KMS-11 (cell line): ENCODE results near the gene CFAP92.

ENCODE experiments used
- H2AFZ ChIP-seq: fragments of 200-600 bp; sonication (generic); 2 replicates; pipeline ENCODE4 v1.6.1; 2016; ENCODE audit warnings: antibody characterized with exemption, mixed run types, low read depth
- H3K27ac ChIP-seq: fragments of 200-600 bp; sonication (generic); 2 replicates; pipeline ENCODE4 v1.6.1; 2016; ENCODE audit warnings: mild to moderate bottlenecking, mixed run types
- H3K27me3 ChIP-seq: fragments of 200-600 bp; sonication (generic); 2 replicates; pipeline ENCODE4 v1.6.1; 2017; ENCODE audit warnings: mild to moderate bottlenecking, low read depth, mixed run types, moderate library complexity; ENCODE audit not compliant: insufficient read depth
- H3K36me3 ChIP-seq: fragments of 200-600 bp; sonication (generic); 2 replicates; pipeline ENCODE4 v1.6.1; 2017; ENCODE audit warnings: mild to moderate bottlenecking, mixed run types; ENCODE audit not compliant: insufficient read depth
- H3K4me1 ChIP-seq: fragments of 200-600 bp; sonication (generic); 2 replicates; pipeline ENCODE4 v1.6.1; 2016; ENCODE audit warnings: mild to moderate bottlenecking, low read depth, mixed run types; ENCODE audit not compliant: poor library complexity, severe bottlenecking
- H3K4me2 ChIP-seq: fragments of 200-600 bp; sonication (generic); 2 replicates; pipeline ENCODE4 v1.7.0; 2016; ENCODE audit warnings: mild to moderate bottlenecking, mixed run types
- H3K4me3 ChIP-seq: fragments of 200-600 bp; sonication (generic); IDR thresholded peaks from 2 replicates; pipeline ENCODE4 v1.6.1; 2017; ENCODE audit warnings: low read depth, low read length, mixed read lengths; ENCODE audit not compliant: insufficient read depth
- H3K79me2 ChIP-seq: fragments of 200-600 bp; sonication (generic); 2 replicates; pipeline ENCODE4 v1.6.1; 2016; ENCODE audit warnings: low read depth, mixed run types; ENCODE audit not compliant: insufficient read depth
- H3K9ac ChIP-seq: fragments of 200-600 bp; sonication (generic); 2 replicates; pipeline ENCODE4 v1.6.1; 2016; ENCODE audit warnings: mild to moderate bottlenecking, mixed run types
- H4K20me1 ChIP-seq: fragments of 200-600 bp; sonication (generic); 2 replicates; pipeline ENCODE4 v1.6.1; 2016; ENCODE audit warnings: mild to moderate bottlenecking, mixed run types; ENCODE audit not compliant: insufficient read depth
- TF ChIP-seq, protein P1 (sequence below): fragments of 200-600 bp; sonication (generic); conservative IDR thresholded peaks from 2 replicates; pipeline ENCODE4 v1.6.1; 2017; ENCODE audit warnings: low read depth, mild to moderate bottlenecking, antibody characterized with exemption, low read length, moderate library complexity, mixed read lengths

Gene CFAP92

DNA sequence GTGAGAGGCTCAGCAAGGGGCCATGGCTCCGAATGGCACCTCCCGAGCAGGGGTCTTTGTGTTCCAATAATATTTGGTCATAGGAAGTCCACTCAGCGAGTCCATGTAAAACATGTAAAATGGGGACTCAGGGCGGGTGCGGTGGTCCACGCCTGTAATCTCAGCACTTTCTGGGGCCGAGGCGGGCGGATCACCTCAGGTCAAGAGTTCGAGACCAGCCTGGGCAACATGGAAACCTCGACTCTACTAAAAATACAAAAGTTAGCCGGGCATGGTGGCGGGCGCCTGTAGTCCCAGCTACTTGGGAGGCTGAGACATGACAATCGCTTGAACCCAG is 33.6 kb upstream of the CFAP92 start:
- Histone ChIP-seq H2AFZ (peak overlapping the region; percentile 95), H3K4me3 (peak overlapping the region; percentile 82), H3K27ac (no peak overlapping the region), H3K27me3 (no peaks in the 10 kb centered on the region), H3K9ac (peak overlapping the region; percentile 37; the same call in 1 of the 2 replicates), H3K79me2 (no peaks in the 10 kb centered on the region), H3K4me2 (peak overlapping the region; percentile 31; the same call in 1 of the 2 replicates), H3K4me1 (peaks cover 6% of the 10 kb centered on the region), H3K36me3 (no peaks in the 10 kb centered on the region), H4K20me1 (no peaks in the 10 kb centered on the region)
- TF ChIP-seq, protein P1, sequence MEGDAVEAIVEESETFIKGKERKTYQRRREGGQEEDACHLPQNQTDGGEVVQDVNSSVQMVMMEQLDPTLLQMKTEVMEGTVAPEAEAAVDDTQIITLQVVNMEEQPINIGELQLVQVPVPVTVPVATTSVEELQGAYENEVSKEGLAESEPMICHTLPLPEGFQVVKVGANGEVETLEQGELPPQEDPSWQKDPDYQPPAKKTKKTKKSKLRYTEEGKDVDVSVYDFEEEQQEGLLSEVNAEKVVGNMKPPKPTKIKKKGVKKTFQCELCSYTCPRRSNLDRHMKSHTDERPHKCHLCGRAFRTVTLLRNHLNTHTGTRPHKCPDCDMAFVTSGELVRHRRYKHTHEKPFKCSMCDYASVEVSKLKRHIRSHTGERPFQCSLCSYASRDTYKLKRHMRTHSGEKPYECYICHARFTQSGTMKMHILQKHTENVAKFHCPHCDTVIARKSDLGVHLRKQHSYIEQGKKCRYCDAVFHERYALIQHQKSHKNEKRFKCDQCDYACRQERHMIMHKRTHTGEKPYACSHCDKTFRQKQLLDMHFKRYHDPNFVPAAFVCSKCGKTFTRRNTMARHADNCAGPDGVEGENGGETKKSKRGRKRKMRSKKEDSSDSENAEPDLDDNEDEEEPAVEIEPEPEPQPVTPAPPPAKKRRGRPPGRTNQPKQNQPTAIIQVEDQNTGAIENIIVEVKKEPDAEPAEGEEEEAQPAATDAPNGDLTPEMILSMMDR = peak; percentile 39

DNA sequence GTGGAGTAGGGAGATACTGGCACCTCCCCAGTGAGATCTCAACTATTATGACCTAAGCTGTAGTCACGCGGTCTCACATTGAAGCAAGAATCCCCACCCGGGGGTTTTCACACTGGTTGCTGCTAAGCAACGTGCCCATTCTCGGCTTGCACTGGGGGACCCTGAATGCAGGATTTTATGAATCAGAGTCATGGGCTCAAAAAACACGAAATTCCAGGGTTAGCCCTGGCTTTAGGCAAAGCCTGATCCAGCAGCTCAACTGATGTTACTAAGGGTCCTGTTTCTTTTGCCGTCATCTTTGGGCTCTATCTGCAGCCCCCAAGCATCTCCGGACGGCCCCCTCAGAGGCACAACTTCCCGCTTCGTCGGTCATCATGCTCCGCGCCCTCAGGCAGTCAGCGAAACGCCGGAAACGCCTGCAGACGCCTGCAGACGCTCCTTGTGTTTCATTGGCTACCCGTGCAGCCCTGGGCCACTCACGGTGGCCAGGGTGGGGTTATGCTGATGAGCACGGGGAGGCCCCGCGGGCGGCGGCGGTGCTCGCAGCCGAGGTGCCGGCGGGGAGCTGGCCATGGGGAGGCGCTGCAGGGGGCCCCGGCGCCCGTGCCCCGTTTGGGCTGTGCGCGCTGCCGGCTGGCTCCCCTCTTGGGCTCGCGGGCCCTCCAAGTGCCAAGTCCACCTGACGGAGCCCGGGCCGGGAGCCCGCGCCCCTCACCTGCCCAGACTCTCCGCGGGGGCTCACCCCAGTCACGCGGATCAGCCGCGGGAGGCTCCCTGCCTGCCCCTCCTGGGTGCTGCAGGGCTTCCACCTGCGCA is 33.1 kb upstream of the CFAP92 start:
- Histone ChIP-seq H3K36me3 (no peaks in the 10 kb centered on the region), H3K27ac (no peak overlapping the region), H4K20me1 (no peaks in the 10 kb centered on the region), H3K9ac (peak overlapping the region; percentile 37; the same call in 1 of the 2 replicates), H3K4me1 (peaks cover 6% of the 10 kb centered on the region), H3K4me2 (peak overlapping the region; percentile 66), H2AFZ (peak overlapping the region; percentile 95), H3K4me3 (peak overlapping the region; percentile 93), H3K27me3 (no peaks in the 10 kb centered on the region), H3K79me2 (no peaks in the 10 kb centered on the region)
- TF ChIP-seq, protein P1 = peak; percentile 61

- no peak overlapping the region for H3K4me3 ChIP-seq
Measured at GRCh38 chr3:129025691-129026435, 32.0 kb upstream of the CFAP92 start.

GRCh38 chr3:129025108-129025507 is 31.2 kb upstream of the CFAP92 start:
- Histone ChIP-seq H3K4me1 (peaks cover 6% of the 10 kb centered on the region), H3K9ac (no peak overlapping the region), H4K20me1 (no peaks in the 10 kb centered on the region), H3K27me3 (no peaks in the 10 kb centered on the region), H3K36me3 (no peaks in the 10 kb centered on the region), H3K79me2 (no peaks in the 10 kb centered on the region), H2AFZ (no peak overlapping the region), H3K27ac (no peak overlapping the region), H3K4me3 (no peak overlapping the region), H3K4me2 (no peak overlapping the region)
- TF ChIP-seq, protein P1 = no peak

More at GRCh38 chr3:129025691-129026435, 32.0 kb upstream of the CFAP92 start:
- Histone ChIP-seq H3K27me3 (no peaks in the 10 kb centered on the region), H3K4me2 (peak overlapping the region; percentile 66; the same call in 1 of the 2 replicates), H3K4me1 (peaks cover 6% of the 10 kb centered on the region), H4K20me1 (no peaks in the 10 kb centered on the region), H2AFZ (peak overlapping the region; percentile 95; the same call in 1 of the 2 replicates), H3K36me3 (no peaks in the 10 kb centered on the region), H3K9ac (no peak overlapping the region), H3K79me2 (no peaks in the 10 kb centered on the region), H3K27ac (no peak overlapping the region)
- TF ChIP-seq, protein P1 = no peak
